Stimulated activated CD8-positive, alpha-beta memory T cell treated with anti-CD3 and anti-CD28 coated beads, Interleukin-4, amount 100 ng/mL, for 4 hours (primary cell): ENCODE measurements around the gene DYNLT2.
"Not testable (repeated sequence)": the region's sequence is repeated elsewhere in the genome, so short reads cannot be mapped to it uniquely, and the experiment has no call there.

Source experiments
- DNase-seq, 2 donors: peaks; one replicate each; pipeline ENCODE4 v3.0.0-alpha.2; 2020; ENCODE audit warnings: low read depth in 2 of 2, low spot score in 1 of 2

Gene DYNLT2

DNA sequence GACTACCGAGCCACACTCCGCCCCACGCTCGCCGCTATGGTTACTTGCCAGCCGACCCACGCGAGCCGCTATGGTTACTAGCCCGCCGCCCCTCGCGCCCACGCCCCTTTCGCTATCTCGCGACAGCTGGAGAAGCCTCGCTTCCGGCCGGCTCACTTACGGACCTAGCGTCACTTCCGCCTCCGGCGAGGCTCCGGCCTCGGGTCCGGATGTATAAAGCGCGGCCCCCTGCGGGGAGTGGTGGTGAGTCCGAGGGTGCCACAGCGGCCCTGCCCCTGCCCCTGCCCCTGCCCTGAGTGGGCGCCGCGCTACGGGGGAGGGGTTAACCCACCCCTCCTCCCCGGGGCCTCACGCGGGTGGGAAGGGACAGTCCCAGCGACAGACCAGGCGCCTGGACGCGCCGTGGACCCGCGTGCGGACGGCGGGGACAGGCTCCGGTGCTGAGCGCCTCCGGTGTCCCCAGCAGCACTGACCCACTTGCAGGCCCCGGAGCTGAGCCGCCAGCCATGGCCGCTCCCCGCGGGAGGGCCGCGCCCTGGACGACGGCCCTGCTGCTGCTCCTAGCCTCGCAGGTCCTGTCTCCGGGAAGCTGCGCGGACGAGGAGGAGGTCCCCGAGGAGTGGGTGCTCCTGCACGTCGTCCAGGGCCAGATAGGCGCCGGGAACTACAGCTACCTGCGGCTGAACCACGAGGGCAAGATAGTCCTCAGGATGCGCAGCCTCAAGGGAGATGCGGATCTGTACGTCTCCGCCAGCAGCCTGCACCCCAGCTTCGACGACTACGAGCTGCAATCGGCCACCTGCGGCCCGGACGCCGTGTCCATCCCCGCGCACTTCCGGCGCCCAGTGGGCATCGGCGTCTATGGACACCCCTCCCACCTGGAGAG, 49.2 kb downstream of the DYNLT2 start, which contains the start of the genes C6orf120 and WDR27:
Gene C6orf120 (plus strand): TSS at position 173 of the 886 bp plus-strand sequence. CDS start 334 bp downstream, at position 507.
Gene WDR27 (minus strand): TSS at position 76 of the 886 bp plus-strand sequence. CDS start 13,024 bp downstream, outside the sequence.
- peak; percentile 95 to 99 for DNase-seq

DNA sequence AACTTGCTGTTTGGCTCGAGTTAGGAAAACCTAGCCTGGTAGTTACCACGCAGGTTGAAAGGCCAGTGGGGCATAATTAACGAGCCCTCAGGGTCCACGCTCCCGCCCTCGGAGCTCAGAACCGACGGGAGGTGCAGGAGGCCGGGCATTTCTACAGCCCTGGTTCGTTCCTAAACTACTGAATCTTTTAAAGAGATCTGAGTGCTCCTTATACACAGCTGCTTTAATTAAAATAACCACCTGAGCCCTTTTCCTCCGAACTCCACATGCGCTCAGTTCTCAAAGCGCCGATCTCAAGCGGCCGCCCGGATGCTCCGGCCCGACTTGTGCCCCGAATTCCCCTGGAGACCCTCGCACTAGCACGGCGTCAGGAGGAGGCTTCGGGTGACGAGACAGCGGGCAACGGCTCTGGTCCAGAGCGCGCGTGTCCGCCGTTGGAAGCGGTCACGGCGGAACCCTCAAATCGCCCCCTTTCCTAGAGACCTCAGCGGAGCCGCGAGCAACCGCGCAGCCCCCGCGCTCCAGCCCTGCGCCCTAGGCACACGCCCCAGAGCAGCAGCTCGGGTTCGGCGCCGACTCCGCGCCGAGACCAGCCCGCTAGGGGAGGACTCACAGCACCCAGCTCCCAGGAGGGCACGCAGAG, 49.9 kb downstream of the DYNLT2 start:
- DNase-seq, result no peak

DNA sequence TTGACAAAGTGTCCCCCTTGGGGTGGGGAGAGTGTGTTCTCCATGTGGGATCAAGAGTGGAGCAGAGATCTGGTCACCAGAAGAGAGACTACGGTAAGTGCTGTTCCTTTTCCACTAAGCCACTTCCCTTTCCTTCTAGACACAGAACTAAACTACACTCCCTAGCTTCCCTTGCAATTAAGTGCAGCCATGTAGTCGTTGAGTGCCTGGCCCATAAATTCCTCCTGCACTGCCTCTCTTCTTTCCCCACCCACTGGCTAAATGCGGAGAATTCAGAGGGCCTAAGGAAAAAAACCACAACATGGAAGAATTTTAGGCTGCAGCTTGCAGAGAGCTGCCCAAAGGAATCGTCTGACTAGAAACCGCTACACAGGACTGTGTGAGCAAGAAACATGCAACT, 51.1 kb downstream of the DYNLT2 start:
- DNase-seq, result no peak

DNA sequence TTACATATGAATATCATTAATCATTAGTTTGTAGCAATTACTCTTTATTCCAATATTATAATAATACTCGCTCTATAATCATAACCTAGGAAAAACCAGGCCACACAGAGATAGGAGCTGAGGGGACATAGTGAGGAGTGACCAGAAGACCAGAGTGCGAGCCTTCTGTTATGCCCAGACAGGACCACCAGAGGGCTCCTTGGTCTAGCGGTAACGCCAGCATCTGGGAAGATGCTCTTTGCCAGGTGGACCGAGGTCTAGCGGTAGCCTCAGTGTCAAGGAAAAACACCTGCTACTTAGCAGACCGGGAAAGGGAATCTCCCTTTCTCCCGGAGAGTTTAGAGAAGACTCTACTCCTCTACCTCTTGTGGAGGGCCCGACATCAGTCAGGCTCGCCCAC, 54.3 kb downstream of the DYNLT2 start:
- not testable (repeated sequence) for DNase-seq

DNA sequence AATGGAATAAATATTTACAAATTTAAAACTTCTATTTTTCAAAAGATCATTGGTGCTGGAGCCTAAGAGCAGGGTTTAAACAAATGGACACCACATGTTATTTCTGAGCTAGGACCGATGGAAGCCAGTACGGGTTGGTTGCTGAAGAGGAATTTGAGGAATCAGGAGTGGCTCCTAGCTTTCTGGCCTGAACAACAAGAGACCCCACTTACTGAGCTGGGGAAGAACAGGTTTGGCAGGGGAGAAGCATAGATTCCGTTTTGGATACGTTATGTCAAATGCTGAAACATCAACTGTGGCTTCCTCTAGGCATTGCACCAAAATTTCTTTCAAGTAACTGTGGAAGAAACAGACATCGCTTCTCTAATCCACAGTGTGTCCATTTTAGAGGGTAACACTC, 56.2 kb downstream of the DYNLT2 start:
- DNase-seq, result no peak

DNA sequence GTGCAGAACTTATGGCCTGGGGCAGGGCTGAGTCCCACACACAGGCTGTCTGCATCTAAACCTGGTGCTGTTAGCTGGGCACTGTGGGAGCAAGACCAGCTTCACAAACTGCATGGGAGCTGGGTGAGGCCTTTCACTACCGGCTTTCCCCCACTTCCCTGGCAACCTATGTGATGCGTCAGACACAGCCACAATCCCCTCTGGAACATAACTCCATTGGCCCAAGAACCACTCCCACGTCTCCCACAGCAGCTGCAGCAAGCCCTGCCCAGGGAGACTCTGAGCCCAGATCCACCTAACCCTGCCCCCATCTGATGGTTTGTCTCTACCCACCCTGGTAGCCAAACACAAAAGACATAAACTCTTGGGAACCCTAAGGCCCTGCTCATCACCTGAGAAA, 58.9 kb downstream of the DYNLT2 start:
- no peak for DNase-seq

DNA sequence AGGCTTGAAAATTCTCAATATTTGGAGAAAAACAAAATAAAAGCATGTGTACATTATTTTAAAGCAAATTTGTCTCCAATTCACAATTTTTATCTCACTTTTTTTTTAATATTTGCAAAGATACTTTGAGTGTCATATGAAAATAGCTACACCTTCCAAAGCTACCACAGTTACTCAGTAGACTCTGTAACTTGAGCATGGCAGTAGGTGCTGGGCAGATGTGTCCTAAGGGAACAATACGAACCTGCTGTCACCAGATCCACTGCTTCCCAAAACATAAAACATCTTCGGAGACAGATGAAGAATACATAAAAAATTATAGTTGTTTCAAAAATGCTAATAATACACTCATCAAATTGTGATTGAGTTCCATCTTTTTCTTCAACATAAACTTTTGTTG, 60.1 kb downstream of the DYNLT2 start:
- no peak for DNase-seq
